GM10266 (cell line): ENCODE data around the gene KCTD13.

Source experiments
- DNase-seq: peaks from one replicate; pipeline ENCODE4 v3.0.0; 2012; ENCODE audit errors: extremely low spot score
- CTCF ChIP-seq: IDR thresholded peaks from 2 replicates; pipeline ENCODE4 v1.5.1; 2012; ENCODE audit warnings: mild to moderate bottlenecking, low read depth; ENCODE audit not compliant: control insufficient read depth, insufficient read depth; ENCODE audit errors: missing control alignments

The KCTD13 gene

GRCh38 chr16:29904947-29905346 lies 21.1 kb downstream of the KCTD13 start:
- TF ChIP-seq CTCF = no peak
- DNase-seq = no peak

GRCh38 chr16:29903590-29903989 lies 22.4 kb downstream of the KCTD13 start:
- DNase-seq = no peak
- TF ChIP-seq CTCF = no peak

- no peak for TF ChIP-seq CTCF
- DNase-seq = no peak
Observed at GRCh38 chr16:29901607-29901945, 24.4 kb downstream of the KCTD13 start.

- TF ChIP-seq CTCF = no peak
- no peak for DNase-seq
Observed at GRCh38 chr16:29900888-29901606, 25.0 kb downstream of the KCTD13 start.

- DNase-seq = peak; percentile 93
- no peak for TF ChIP-seq CTCF
Observed at GRCh38 chr16:29900102-29900887, 25.7 kb downstream of the KCTD13 start, which contains the start of gene ASPHD1. Gene ASPHD1 (plus strand): TSS chr16:29900488. CDS start chr16:29900972, 484 bp downstream.

- DNase-seq = no peak
- TF ChIP-seq CTCF = no peak
Observed at GRCh38 chr16:29899516-29900101, 26.4 kb downstream of the KCTD13 start, which contains the start of gene SEZ6L2. Gene SEZ6L2 (minus strand): TSS chr16:29899550. CDS start chr16:29899019, 531 bp downstream.
